Adrenal gland (tissue), 12 donors: Measurements from ENCODE around the gene CYSRT1. TPM values are rescaled to one million over a fixed set of nuclear protein-coding genes. Genes with fewer than 3 reads are reported as not detected.
A peak's percentile ranks its signal among the peaks of the same experiment; 100 is the strongest.

Experiments used
- DNase-seq, 7 donors: peaks; one replicate each; pipeline ENCODE4 v3.0.0-alpha.2; 2019 to 2020
- H3K27ac ChIP-seq, 5 donors: fragments of 200-600 bp; sonication (generic) in 4 of 5; 1 replicate in 3 of 5; 2 replicates in 2 of 5; pipeline versions ENCODE4 v1.5.1 to v1.8.0; 2016 to 2020; ENCODE audit warnings: mild to moderate bottlenecking in 1 of 5
- H3K27me3 ChIP-seq: fragments of 200-600 bp; 2 replicates; pipeline ENCODE4 v1.8.0; 2021
- H3K36me3 ChIP-seq, 2 donors: fragments of 200-600 bp; replicated peaks in 1 of 2; 1 replicate in 1 of 2; 2 replicates in 1 of 2; pipeline versions ENCODE4 v1.5.1 to v1.8.0; 2018 to 2022
- H3K4me1 ChIP-seq, 2 donors: fragments of 200-600 bp; replicated peaks in 1 of 2; 1 replicate in 1 of 2; 2 replicates in 1 of 2; pipeline versions ENCODE4 v1.5.1 to v1.8.0; 2018 to 2021
- H3K4me3 ChIP-seq, 4 donors: fragments of 200-600 bp; sonication (generic) in 3 of 4; one replicate each; pipeline ENCODE4 v1.5.1; 2016 to 2018
- H3K9me3 ChIP-seq, 3 donors: fragments of 200-600 bp; sonication (generic) in 1 of 3; replicated peaks in 1 of 3; 1 replicate in 2 of 3; 2 replicates in 1 of 3; pipeline versions ENCODE4 v1.5.1 to v1.8.0; 2016 to 2021
- POLR2A ChIP-seq, 2 donors: fragments of 450-650 bp; IDR thresholded peaks; one replicate each; pipeline ENCODE4 v1.6.1; 2017; ENCODE audit warnings: antibody characterized with exemption in 2 of 2, mild to moderate bottlenecking in 2 of 2, moderate library complexity in 1 of 2
- WGBS, 4 donors: extraction: QIAGEN DNeasy Blood & Tissue Kit in 2 of 4; methylation state at CpG; one replicate each; pipeline versions ENCODE4 v1.1.5 to v1.1.7; 2013 to 2017; 5-methylcytosine and 5-hydroxymethylcytosine counted together
- intact Hi-C, 2 donors: fragments of 100-400 bp; cut with DNase I; formaldehyde crosslinking; loops; one replicate each; pipeline versions ENCODE4 v1.14.1 to v1.15.0; 2022 to 2023
- polyA plus RNA-seq, 3 donors: library from polyadenylated mRNA; stranded (reverse); fragments of 200-250 nt in 2 of 3; fragments of 350-450 nt in 1 of 3; fragmentation: Illumina TruSeq in 1 of 3; extraction: RNeasy Lipid Tissue Mini Kit (QIAGEN cat#74804) in 1 of 3; gene quantifications; one replicate each; pipeline ENCODE4 v1.2.3, GENCODE V29; 2013 to 2014
- total RNA-seq, 9 donors: library from RNA; depleted of rRNA in 4 of 9; stranded (reverse); fragments of >200 nt in 4 of 9; fragments of 120-200 nt in 1 of 9; fragmentation: NEBNext Ultra II Directional in 1 of 9; extraction: Animal tissue kit (Norgen Biotek cat#: 25700) in 1 of 9; gene quantifications; one replicate each; pipeline versions ENCODE4 v1.1.0 to v1.2.4, GENCODE V29; 2013 to 2023
- TF ChIP-seq, protein P1 (sequence below), 6 experiments: fragments of 450-650 bp in 4 of 6; fragments of 200-600 bp in 2 of 6; sonication (generic) in 1 of 6; IDR thresholded peaks; 1 replicate in 5 of 6; 2 replicates in 1 of 6; pipeline versions ENCODE4 v1.5.1 to v1.8.0; 2016 to 2021; ENCODE audit warnings: antibody characterized with exemption in 6 of 6, mild to moderate bottlenecking in 2 of 6, moderate library complexity in 1 of 6
- donor health status: healthy with polysubstance abuse.
- donor health status: Bipolar disorder and iron deficiency.
- donor health status: DM: yes; HTN: yes; CAD: no.
- donor health status: DM: no; HTN: no; CAD: no.
- donor health status: DM: no; HTN: no; CAD: no.
- donor health status: DM: yes; HTN: yes; CAD: no.

Gene CYSRT1
- total and polyA plus RNA-seq, 12 donors = 0.56 to 4.6 (median 1.7) TPM; not detected in 1

DNA sequence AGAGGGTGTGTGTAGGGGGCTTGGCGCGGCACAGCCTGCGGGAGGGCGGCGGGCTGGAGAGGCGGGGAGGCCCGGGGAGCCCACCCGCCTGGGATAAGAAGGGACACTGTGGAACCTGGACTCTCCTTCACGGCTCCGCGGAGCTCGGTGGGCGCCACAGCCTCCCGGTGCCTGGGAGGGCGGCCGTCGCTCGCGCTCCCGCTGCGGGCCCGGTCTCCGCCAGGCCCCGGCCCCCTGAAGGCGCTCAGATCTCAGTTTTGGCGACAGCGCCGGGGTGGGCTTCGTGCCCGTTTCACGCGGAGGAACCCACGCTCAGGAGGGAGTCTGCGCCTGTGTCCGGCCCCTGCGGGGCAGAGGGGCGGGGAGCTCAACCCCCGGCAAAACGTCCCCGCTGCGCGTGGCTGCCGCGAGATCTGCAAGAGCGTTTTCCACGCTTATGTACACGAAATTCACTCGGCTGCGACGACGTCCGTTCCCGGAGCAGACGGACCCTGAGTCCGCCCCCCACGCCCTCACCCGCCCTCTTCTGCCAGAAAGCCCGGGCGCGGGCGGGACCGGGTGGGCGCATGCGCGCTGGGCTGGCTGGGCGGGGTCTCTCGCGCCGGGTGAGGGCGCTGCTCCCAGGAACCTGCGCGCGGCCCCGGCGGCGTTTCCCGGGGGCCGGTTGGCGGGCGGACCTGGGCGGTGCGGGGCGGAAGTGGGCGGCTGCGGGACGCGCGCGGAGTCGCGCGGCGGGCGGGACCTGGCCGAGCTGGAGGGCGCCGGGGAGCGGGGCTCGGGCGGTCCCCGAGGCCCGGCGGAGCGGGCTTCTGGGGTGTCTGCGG is 29.9 kb downstream of the CYSRT1 start, which contains the start of gene NELFB:
Gene NELFB, plus strand, starts transcription at position 704 of the 824 bp plus-strand sequence.
- Histone ChIP-seq H3K27me3 (no peaks in the 10 kb centered on the region), H3K9me3 (no peaks in the 10 kb centered on the region), H3K4me1 (peaks cover 14 to 31% of the 10 kb centered on the region in 2 donors), H3K36me3 (peaks cover 0 to 15% of the 10 kb centered on the region in 2 donors), H3K27ac (peak within 1 kb of the TSS in 3 of 5 donors; percentile 20 to 88 (median 65)), H3K4me3 (peak within 1 kb of the TSS; percentile 80 to 99 (median 94))
- intact Hi-C loops = no loop called here
- peak; percentile 87 to 95 (median 93) for DNase-seq
- WGBS, 4 donors = 1 to 4% (median 2%) methylated on average over 15 to 105 of the region's 105 CpGs
- TF ChIP-seq, protein P1, sequence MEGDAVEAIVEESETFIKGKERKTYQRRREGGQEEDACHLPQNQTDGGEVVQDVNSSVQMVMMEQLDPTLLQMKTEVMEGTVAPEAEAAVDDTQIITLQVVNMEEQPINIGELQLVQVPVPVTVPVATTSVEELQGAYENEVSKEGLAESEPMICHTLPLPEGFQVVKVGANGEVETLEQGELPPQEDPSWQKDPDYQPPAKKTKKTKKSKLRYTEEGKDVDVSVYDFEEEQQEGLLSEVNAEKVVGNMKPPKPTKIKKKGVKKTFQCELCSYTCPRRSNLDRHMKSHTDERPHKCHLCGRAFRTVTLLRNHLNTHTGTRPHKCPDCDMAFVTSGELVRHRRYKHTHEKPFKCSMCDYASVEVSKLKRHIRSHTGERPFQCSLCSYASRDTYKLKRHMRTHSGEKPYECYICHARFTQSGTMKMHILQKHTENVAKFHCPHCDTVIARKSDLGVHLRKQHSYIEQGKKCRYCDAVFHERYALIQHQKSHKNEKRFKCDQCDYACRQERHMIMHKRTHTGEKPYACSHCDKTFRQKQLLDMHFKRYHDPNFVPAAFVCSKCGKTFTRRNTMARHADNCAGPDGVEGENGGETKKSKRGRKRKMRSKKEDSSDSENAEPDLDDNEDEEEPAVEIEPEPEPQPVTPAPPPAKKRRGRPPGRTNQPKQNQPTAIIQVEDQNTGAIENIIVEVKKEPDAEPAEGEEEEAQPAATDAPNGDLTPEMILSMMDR (IDR thresholded peaks at IDR 0.05) = peak in 1 of 6 experiments; percentile 11
- TF ChIP-seq POLR2A (IDR thresholded peaks at IDR 0.05) = peak; percentile 48 to 58

GRCh38 chr9:137255448-137256114 is 30.6 kb downstream of the CYSRT1 start:
- H3K27me3 ChIP-seq = no peaks in the 10 kb centered on the region
- peak overlapping the region; percentile 80 to 99 (median 94) for H3K4me3 ChIP-seq
- peak overlapping the region in 2 of 5 donors; percentile 47 to 88 for H3K27ac ChIP-seq
- WGBS, 4 donors = 2 to 4% (median 4%) methylated on average over 9 to 51 of the region's 51 CpGs
- H3K9me3 ChIP-seq = no peaks in the 10 kb centered on the region
- TF ChIP-seq, protein P1 (IDR thresholded peaks at IDR 0.05) = no peak
- no peak for TF ChIP-seq POLR2A (IDR thresholded peaks at IDR 0.05)
- H3K36me3 ChIP-seq = peaks cover 0 to 15% of the 10 kb centered on the region in 2 donors
- intact Hi-C loops = no loop called here
- peak in 6 of 7 donors; percentile 52 to 63 (median 58) for DNase-seq
- peaks cover 14 to 26% of the 10 kb centered on the region in 2 donors for H3K4me1 ChIP-seq

GRCh38 chr9:137256362-137256761 is 31.4 kb downstream of the CYSRT1 start:
- no peak for TF ChIP-seq POLR2A (IDR thresholded peaks at IDR 0.05)
- TF ChIP-seq, protein P1 (IDR thresholded peaks at IDR 0.05) = no peak
- peaks cover 0 to 15% of the 10 kb centered on the region in 2 donors for H3K36me3 ChIP-seq
- H3K4me3 ChIP-seq = peak overlapping the region in 1 of 4 donors; percentile 99
- DNase-seq = no peak
- H3K4me1 ChIP-seq = peaks cover 14 to 26% of the 10 kb centered on the region in 2 donors
- H3K27ac ChIP-seq = no peak overlapping the region
- no peaks in the 10 kb centered on the region for H3K27me3 ChIP-seq
- WGBS, 4 donors = 76 to 96% (median 79%) methylated on average over 3 to 15 of the region's 15 CpGs
- no peaks in the 10 kb centered on the region for H3K9me3 ChIP-seq
- intact Hi-C loops = no loop called here

GRCh38 chr9:137256856-137257255 is 31.9 kb downstream of the CYSRT1 start:
- H3K27ac ChIP-seq = no peak overlapping the region
- H3K27me3 ChIP-seq = no peaks in the 10 kb centered on the region
- intact Hi-C loops = no loop called here
- TF ChIP-seq, protein P1 (IDR thresholded peaks at IDR 0.05) = no peak
- TF ChIP-seq POLR2A (IDR thresholded peaks at IDR 0.05) = no peak
- 90 to 93% (median 92%) methylated on average over 8 to 15 of the region's 15 CpGs for WGBS, 4 donors
- H3K9me3 ChIP-seq = no peaks in the 10 kb centered on the region
- no peak overlapping the region for H3K4me3 ChIP-seq
- peaks cover 0 to 15% of the 10 kb centered on the region in 2 donors for H3K36me3 ChIP-seq
- no peak for DNase-seq
- H3K4me1 ChIP-seq = peaks cover 14 to 26% of the 10 kb centered on the region in 2 donors
